PC-3 (cell line): ENCODE results near the gene KLHDC8A. TPM values are rescaled to one million over a fixed set of nuclear protein-coding genes. Genes with fewer than 3 reads are reported as not detected.
A peak's percentile ranks its signal among the peaks of the same experiment; 100 is the strongest.

Source experiments
- ATAC-seq: fragments of 200-7000 bp; cut with Tn5 transposase; 2 replicates; pipeline ENCODE4 v1.9.1; 2020; ENCODE audit warnings: mild to moderate bottlenecking, moderate library complexity
- BruUV-seq: library from RNA; stranded (reverse); fragments of 400-500 nt; replicated peaks from 2 replicates; lab custom pipeline; 2021; lab: Mats Ljungman, UMichigan
- CTCF ChIA-PET: fragments of 300-600 bp; sonication (Branson Sonifier 250); formaldehyde crosslinking; loops from one replicate; lab custom pipeline; 2022; ENCODE audit warnings: antibody characterized with exemption; lab: Charles Lee
- POLR2A ChIA-PET: fragments of 300-600 bp; sonication (Branson Sonifier 250); formaldehyde crosslinking; loops from one replicate; lab custom pipeline; 2022; ENCODE audit warnings: antibody characterized with exemption; ENCODE audit not compliant: unreplicated experiment; lab: Charles Lee
- DNase-seq: peaks from one replicate; pipeline ENCODE4 v3.0.0-alpha.2; 2015
- H2AFZ ChIP-seq: fragments of 300-600 bp; sonication (generic); 2 replicates; pipeline ENCODE4 v1.6.0; 2016; ENCODE audit warnings: antibody characterized with exemption, low read length
- H3F3A ChIP-seq: fragments of 300-600 bp; sonication (generic); one replicate; pipeline ENCODE4 v1.6.0; 2017; ENCODE audit warnings: antibody characterized with exemption, low read length, control low read depth, mild to moderate bottlenecking; ENCODE audit not compliant: unreplicated experiment
- H3K27ac ChIP-seq: fragments of 300-600 bp; sonication (generic); 2 replicates; pipeline ENCODE4 v1.5.1; 2016; ENCODE audit warnings: mild to moderate bottlenecking, low read length
- H3K27me3 ChIP-seq: fragments of 300-600 bp; sonication (generic); 2 replicates; pipeline ENCODE4 v1.6.1; 2016; ENCODE audit warnings: low read length, mixed read lengths
- H3K36me3 ChIP-seq: fragments of 300-600 bp; sonication (generic); 2 replicates; pipeline ENCODE4 v1.6.1; 2016; ENCODE audit warnings: low read depth, mixed run types, low read length, mixed read lengths
- H3K4me1 ChIP-seq: fragments of 300-600 bp; sonication (generic); 2 replicates; pipeline ENCODE4 v1.5.1; 2016; ENCODE audit warnings: low read length; ENCODE audit not compliant: insufficient read depth
- H3K4me2 ChIP-seq: fragments of 300-600 bp; sonication (generic); 2 replicates; pipeline ENCODE4 v1.6.0; 2016; ENCODE audit warnings: low read length
- H3K4me3 ChIP-seq: fragments of 300-600 bp; sonication (generic); 2 replicates; pipeline ENCODE4 v1.5.1; 2016; ENCODE audit warnings: mild to moderate bottlenecking, low read length, mixed read lengths
- H3K79me2 ChIP-seq: fragments of 300-600 bp; sonication (generic); 2 replicates; pipeline ENCODE4 v1.6.1; 2017; ENCODE audit warnings: low read length, mixed read lengths
- H3K9ac ChIP-seq: fragments of 300-600 bp; sonication (generic); 2 replicates; pipeline ENCODE4 v1.6.0; 2016; ENCODE audit warnings: mild to moderate bottlenecking, low read length
- H3K9me2 ChIP-seq: fragments of 300-600 bp; sonication (generic); replicated peaks from 2 replicates; pipeline ENCODE4 v1.6.1; 2016; ENCODE audit warnings: mixed run types, low read length, mixed read lengths
- H3K9me3 ChIP-seq: fragments of 300-600 bp; sonication (generic); 2 replicates; pipeline ENCODE4 v1.6.1; 2016; ENCODE audit warnings: low read length, mixed read lengths
- H4K20me1 ChIP-seq: fragments of 300-600 bp; sonication (generic); 2 replicates; pipeline ENCODE4 v1.6.1; 2016; ENCODE audit warnings: low read length, mixed read lengths
- CTCF ChIP-seq: fragments of 300-600 bp; sonication (generic); conservative IDR thresholded peaks from 2 replicates; pipeline ENCODE4 v1.5.1; 2017; ENCODE audit warnings: antibody characterized with exemption, low read depth, mild to moderate bottlenecking, low read length
- EZH2 ChIP-seq: fragments of 300-600 bp; sonication (generic); IDR thresholded peaks from one replicate; pipeline ENCODE4 v1.6.1; 2017; ENCODE audit warnings: antibody characterized with exemption, mild to moderate bottlenecking, low read length; ENCODE audit not compliant: unreplicated experiment
- EZH2phosphoT487 ChIP-seq: fragments of 300-600 bp; sonication (generic); IDR thresholded peaks from 2 replicates; pipeline ENCODE4 v1.6.1; 2018; ENCODE audit warnings: mild to moderate bottlenecking, antibody characterized with exemption, low read length, borderline replicate concordance
- intact Hi-C: fragments of 100-400 bp; cut with micrococcal nuclease; formaldehyde crosslinking; loops from 2 replicates; pipeline ENCODE4 v1.9.0; 2023
- total RNA-seq: library from RNA; depleted of rRNA; stranded (reverse); fragments of >200 nt; gene quantifications from 2 replicates; pipeline ENCODE4 v1.2.3, GENCODE V29; 2014

The KLHDC8A gene
- total RNA-seq, 1 experiment from 2014 or later, result not detected

- no TSS peak for BruUV-seq
- ChIA-PET CTCF (no interaction called here), POLR2A (no interaction called here)
- H3K4me3 ChIP-seq, result peak overlapping the region; percentile 59
- DNase-seq (no peak), ATAC-seq (peak; percentile 52)
- peak overlapping the region; percentile 83 for H2AFZ ChIP-seq
- H3K4me2 ChIP-seq, result peak overlapping the region; percentile 84
- H3F3A ChIP-seq, result no peaks in the 10 kb centered on the region
- intact Hi-C loops, result no loop called here
- peaks cover 6% of the 10 kb centered on the region; the same call in 1 of the 2 replicates for H3K4me1 ChIP-seq
- no peak overlapping the region for H3K27ac ChIP-seq
- no peaks in the 10 kb centered on the region for H3K79me2 ChIP-seq
- no peaks in the 10 kb centered on the region for H3K9me3 ChIP-seq
- no peaks in the 10 kb centered on the region for H3K36me3 ChIP-seq
- peaks cover 10% of the 10 kb centered on the region for H3K27me3 ChIP-seq
- no peaks in the 10 kb centered on the region for H3K9me2 ChIP-seq
- H3K9ac ChIP-seq, result no peak overlapping the region
- TF ChIP-seq CTCF (no peak), EZH2phosphoT487 (no peak), EZH2 (peak; percentile 50)
- no peaks in the 10 kb centered on the region for H4K20me1 ChIP-seq
Observed at GRCh38 chr1:205344066-205344928, 12.4 kb downstream of the KLHDC8A start.

- POLR2A ChIA-PET, result no interaction called here
- no peak for ATAC-seq
Observed at GRCh38 chr1:205343431-205344065, 13.2 kb downstream of the KLHDC8A start.

More at GRCh38 chr1:205343431-205344065, 13.2 kb downstream of the KLHDC8A start:
- peaks cover 10% of the 10 kb centered on the region for H3K27me3 ChIP-seq
- DNase-seq, result no peak
- intact Hi-C loops, result no loop called here
- no peaks in the 10 kb centered on the region for H3K9me3 ChIP-seq
- no peaks in the 10 kb centered on the region for H3K9me2 ChIP-seq
- TF ChIP-seq CTCF (no peak), EZH2phosphoT487 (no peak), EZH2 (no peak)
- no peaks in the 10 kb centered on the region for H3K36me3 ChIP-seq
- H3K4me3 ChIP-seq, result peak overlapping the region; percentile 59; the same call in 1 of the 2 replicates
- peak overlapping the region; percentile 83; the same call in 1 of the 2 replicates for H2AFZ ChIP-seq
- no peaks in the 10 kb centered on the region for H3K79me2 ChIP-seq
- H4K20me1 ChIP-seq, result no peaks in the 10 kb centered on the region
- peaks cover 6% of the 10 kb centered on the region; the same call in 1 of the 2 replicates for H3K4me1 ChIP-seq
- no peak overlapping the region for H3K9ac ChIP-seq
- BruUV-seq, result no TSS peak
- CTCF ChIA-PET, result no interaction called here
- H3F3A ChIP-seq, result no peaks in the 10 kb centered on the region
- no peak overlapping the region for H3K27ac ChIP-seq
- peak overlapping the region; percentile 84 for H3K4me2 ChIP-seq
